Right lobe of liver (tissue), 4 donors: ENCODE data around the gene DPAGT1.

Source experiments
- CTCF ChIP-seq, 4 donors: fragments of 200-600 bp in 3 of 4; fragments of 450-650 bp in 1 of 4; IDR thresholded peaks; one replicate each; pipeline versions ENCODE4 v1.5.1 to v1.8.0; 2016 to 2022; ENCODE audit warnings: antibody characterized with exemption in 4 of 4, mild to moderate bottlenecking in 2 of 4
- POLR2A ChIP-seq: fragments of 450-650 bp; IDR thresholded peaks from one replicate; pipeline ENCODE4 v1.6.1; 2017; ENCODE audit warnings: antibody characterized with exemption, mild to moderate bottlenecking
- donor health status: DM: no; HTN: no; CAD: no.
- donor health status: DM: no; HTN: no; CAD: no.
- donor health status: DM: no; HTN: yes; CAD: no.

DNA sequence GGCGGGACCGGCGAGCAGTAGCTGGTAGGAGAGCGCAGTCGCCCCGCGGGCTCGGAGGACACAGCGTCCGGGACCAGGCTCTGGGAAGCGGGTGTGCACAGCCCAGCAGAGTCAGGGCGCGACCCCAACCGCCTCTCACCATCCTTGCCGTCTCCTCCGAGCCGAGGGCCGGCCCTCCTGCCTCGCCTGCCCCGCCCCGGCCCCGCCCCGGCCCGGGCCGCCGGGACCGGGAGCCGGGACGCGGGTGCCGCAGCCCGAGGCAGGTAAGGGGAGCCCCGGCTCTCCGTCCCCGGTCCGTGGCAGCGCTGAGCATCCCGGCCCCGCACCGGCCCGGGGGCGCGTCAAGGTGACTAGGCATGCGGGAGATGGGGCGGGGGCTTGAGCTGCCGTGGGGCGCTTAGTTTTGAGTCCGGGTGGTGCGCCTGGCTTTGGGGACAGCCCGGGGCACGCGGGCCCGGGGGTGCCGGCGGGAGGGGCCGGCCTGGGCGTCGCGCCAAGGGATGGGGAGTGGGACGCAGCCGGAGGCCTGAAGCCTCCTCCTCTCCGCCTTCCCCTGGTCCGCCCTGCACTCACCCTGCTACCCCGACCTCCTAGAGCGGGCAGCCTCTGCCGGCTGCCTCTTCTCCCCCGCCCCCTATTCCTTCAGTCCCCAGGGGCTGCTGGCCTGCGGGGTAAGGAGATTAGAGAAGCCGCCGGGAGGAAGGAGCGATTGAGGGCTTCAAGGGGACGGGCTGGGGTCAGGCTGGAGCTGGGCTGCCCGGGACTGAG is 47.5 kb upstream of the DPAGT1 start, which contains the start of gene ABCG4:
- TF ChIP-seq CTCF (IDR thresholded peaks at IDR 0.05) (no peak), POLR2A (no peak)
